Peyer's patch (tissue), 4 donors: ENCODE data around the gene RHOD. TPM values are rescaled to one million over a fixed set of nuclear protein-coding genes. Genes with fewer than 3 reads are reported as not detected.

ENCODE experiments used
- DNase-seq, 3 donors: peaks; one replicate each; pipeline ENCODE4 v3.0.0-alpha.2; 2017 to 2019
- H3K27ac ChIP-seq, 4 donors: fragments of 200-600 bp; sonication (generic); one replicate each; pipeline ENCODE4 v1.5.1; 2016 to 2019
- H3K27me3 ChIP-seq, 2 donors: fragments of 200-600 bp; sonication (generic); one replicate each; pipeline ENCODE4 v1.5.1; 2019
- H3K36me3 ChIP-seq, 3 donors: fragments of 200-600 bp; sonication (generic); one replicate each; pipeline ENCODE4 v1.5.1; 2016 to 2019
- H3K4me1 ChIP-seq, 4 donors: fragments of 200-600 bp; sonication (generic); one replicate each; pipeline ENCODE4 v1.5.1; 2016 to 2019
- H3K4me3 ChIP-seq, 4 donors: fragments of 200-600 bp; sonication (generic); 1 replicate in 3 of 4; 2 replicates in 1 of 4; pipeline ENCODE4 v1.5.1; 2016 to 2019; ENCODE audit warnings: mild to moderate bottlenecking in 1 of 4
- H3K9me3 ChIP-seq, 4 donors: fragments of 200-600 bp; sonication (generic); one replicate each; pipeline ENCODE4 v1.5.1; 2016 to 2019; ENCODE audit warnings: mild to moderate bottlenecking in 1 of 4
- CTCF ChIP-seq, 6 experiments: fragments of 450-650 bp in 4 of 6; fragments of 200-600 bp in 2 of 6; sonication (generic) in 1 of 6; IDR thresholded peaks; one replicate each; pipeline ENCODE4 v1.5.1; 2017 to 2019; ENCODE audit warnings: antibody characterized with exemption in 6 of 6, mild to moderate bottlenecking in 3 of 6, moderate library complexity in 1 of 6
- POLR2A ChIP-seq, 2 donors: fragments of 450-650 bp; IDR thresholded peaks; one replicate each; pipeline ENCODE4 v1.5.1; 2017; ENCODE audit warnings: antibody characterized with exemption in 2 of 2, mild to moderate bottlenecking in 2 of 2, moderate library complexity in 2 of 2
- total RNA-seq, 4 donors: library from RNA; depleted of rRNA; stranded (reverse); fragments of >200 nt; gene quantifications; one replicate each; pipeline ENCODE4 v1.1.0, GENCODE V29; 2016

The RHOD gene
- total RNA-seq, 4 donors from 2014 or later, result 9.9 to 26.3 (median 21.2) TPM

GRCh38 chr11:67082071-67082791, 25.6 kb downstream of the RHOD start:
- Histone ChIP-seq H3K9me3 (no peaks in the 10 kb centered on the region), H3K4me3 (no peak overlapping the region), H3K4me1 (peaks cover 0 to 28% (median 3%) of the 10 kb centered on the region in 4 donors), H3K27ac (no peak overlapping the region), H3K36me3 (no peaks in the 10 kb centered on the region), H3K27me3 (no peaks in the 10 kb centered on the region)
- peak in 1 of 6 experiments; percentile 6 for TF ChIP-seq CTCF (IDR thresholded peaks at IDR 0.05)
- no peak for TF ChIP-seq POLR2A (IDR thresholded peaks at IDR 0.05)
- DNase-seq, result no peak

GRCh38 chr11:67083786-67084366, 27.2 kb downstream of the RHOD start:
- no peak for TF ChIP-seq CTCF (IDR thresholded peaks at IDR 0.05)
- TF ChIP-seq POLR2A (IDR thresholded peaks at IDR 0.05), result no peak
- H3K4me1 ChIP-seq, result peaks cover 0 to 13% (median 3%) of the 10 kb centered on the region in 4 donors
- no peak overlapping the region for H3K4me3 ChIP-seq
- no peaks in the 10 kb centered on the region for H3K27me3 ChIP-seq
- DNase-seq, result no peak
- no peaks in the 10 kb centered on the region for H3K36me3 ChIP-seq
- H3K9me3 ChIP-seq, result no peaks in the 10 kb centered on the region
- H3K27ac ChIP-seq, result no peak overlapping the region

- no peaks in the 10 kb centered on the region for H3K9me3 ChIP-seq
- H3K27ac ChIP-seq, result no peak overlapping the region
- DNase-seq, result no peak
- H3K4me3 ChIP-seq, result no peak overlapping the region
- no peaks in the 10 kb centered on the region for H3K36me3 ChIP-seq
- TF ChIP-seq CTCF (IDR thresholded peaks at IDR 0.05) (no peak), POLR2A (IDR thresholded peaks at IDR 0.05) (no peak)
- peaks cover 0 to 10% (median 3%) of the 10 kb centered on the region in 4 donors for H3K4me1 ChIP-seq
- H3K27me3 ChIP-seq, result no peaks in the 10 kb centered on the region
Measured at GRCh38 chr11:67085617-67086016, 29.0 kb downstream of the RHOD start.

- Histone ChIP-seq H3K4me1 (no peaks in the 10 kb centered on the region), H3K36me3 (no peaks in the 10 kb centered on the region), H3K9me3 (no peaks in the 10 kb centered on the region), H3K27me3 (no peaks in the 10 kb centered on the region), H3K4me3 (no peak overlapping the region), H3K27ac (no peak overlapping the region)
- DNase-seq, result no peak
- no peak for TF ChIP-seq CTCF (IDR thresholded peaks at IDR 0.05)
- TF ChIP-seq POLR2A (IDR thresholded peaks at IDR 0.05), result no peak
Measured at GRCh38 chr11:67090717-67091116, 34.1 kb downstream of the RHOD start.

- DNase-seq, result no peak
- H3K4me3 ChIP-seq, result no peak overlapping the region
Measured at GRCh38 chr11:67095214-67095507, 38.5 kb downstream of the RHOD start.

More at GRCh38 chr11:67095214-67095507, 38.5 kb downstream of the RHOD start:
- TF ChIP-seq CTCF (IDR thresholded peaks at IDR 0.05), result no peak
- TF ChIP-seq POLR2A (IDR thresholded peaks at IDR 0.05), result no peak
- H3K27ac ChIP-seq, result no peak overlapping the region
- no peaks in the 10 kb centered on the region for H3K9me3 ChIP-seq
- H3K36me3 ChIP-seq, result no peaks in the 10 kb centered on the region
- H3K4me1 ChIP-seq, result peaks cover 0 to 5% (median 0%) of the 10 kb centered on the region in 4 donors
- H3K27me3 ChIP-seq, result no peaks in the 10 kb centered on the region
